ENCODE results near the gene PPIP5K1.

- no peak for TF ChIP-seq POLR2A (IDR thresholded peaks at IDR 0.05)
- TF ChIP-seq CTCF (IDR thresholded peaks at IDR 0.05) = no peak
- TF ChIP-seq POLR2AphosphoS5 (IDR thresholded peaks at IDR 0.05) = no peak
Observed at GRCh38 chr15:43522247-43522646, 67.8 kb downstream of the PPIP5K1 start.

Measured in prostate gland (tissue), 2 donors.